Mammary epithelial cell (primary cell): Measurements from ENCODE around the gene POC1A.

Experiments
- CTCF ChIP-seq, 2 donors: IDR thresholded peaks in 1 of 2; conservative IDR thresholded peaks in 1 of 2; 2 replicates each; pipeline ENCODE4 v1.5.1; 2011 to 2012; ENCODE audit warnings: inconsistent platforms in 2 of 2, low read length in 2 of 2, mild to moderate bottlenecking in 2 of 2, control low read depth in 1 of 2, low read depth in 1 of 2; ENCODE audit not compliant: insufficient read depth in 1 of 2; ENCODE audit errors: extremely low read depth in 1 of 2
- EZH2 ChIP-seq: IDR thresholded peaks from 2 replicates; pipeline ENCODE4 v1.6.1; 2012; ENCODE audit warnings: low read length, inconsistent platforms, borderline replicate concordance

DNA sequence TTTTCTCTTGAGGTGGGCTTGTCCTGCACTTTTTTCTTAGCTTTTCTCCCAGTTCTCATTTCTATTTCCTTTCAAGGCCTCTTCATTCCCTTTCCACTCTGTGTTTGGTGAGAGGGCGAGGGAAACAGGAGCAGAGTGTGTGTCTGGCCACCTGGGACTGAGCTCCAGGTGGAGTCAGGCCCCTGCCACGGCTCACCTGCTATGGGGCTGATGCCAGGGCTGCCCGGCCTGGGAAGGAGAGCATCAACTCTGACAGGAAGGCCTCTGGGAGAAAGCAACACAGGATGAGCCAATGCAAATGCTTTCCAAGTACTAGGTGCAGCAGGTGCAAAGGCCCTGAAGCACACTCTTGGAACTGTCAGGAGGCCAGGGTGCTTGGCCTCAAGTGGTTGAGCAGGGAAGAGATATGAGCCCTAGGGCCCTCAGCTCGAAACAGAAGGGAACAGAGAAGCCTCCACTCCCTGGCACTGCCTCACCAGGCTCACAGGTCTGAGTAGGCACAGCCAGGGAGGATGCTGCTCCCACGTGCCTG is 70.6 kb downstream of the POC1A start:
- TF ChIP-seq CTCF (conservative IDR thresholded peaks at IDR 0.05 in 1 of 2, IDR thresholded peaks at IDR 0.05 in 1 of 2; ENCODE audit: extremely low read depth in 1 of 2, insufficient read depth in 1 of 2, low read depth in 1 of 2, low read length in 2 of 2) (no peak), EZH2 (no peak)
